Upper lobe of left lung (tissue), 6 donors: ENCODE measurements around the gene SORL1. TPM values are rescaled to one million over a fixed set of nuclear protein-coding genes. Genes with fewer than 3 reads are reported as not detected.

Source experiments
- ATAC-seq, 2 donors: fragments of 200-7000 bp; cut with Tn5 transposase; one replicate each; pipeline ENCODE4 v1.9.1; 2022; ENCODE audit warnings: mild to moderate bottlenecking in 2 of 2, moderate library complexity in 2 of 2; ENCODE audit not compliant: low FRiP score in 2 of 2
- DNase-seq, 2 donors: peaks; one replicate each; pipeline ENCODE4 v3.0.0-alpha.2; 2019 to 2020
- H3K27ac ChIP-seq, 4 donors: fragments of 200-600 bp; sonication (generic); one replicate each; pipeline ENCODE4 v1.5.1; 2016 to 2019
- H3K27me3 ChIP-seq, 4 donors: fragments of 200-600 bp; sonication (generic); one replicate each; pipeline ENCODE4 v1.5.1; 2017 to 2019
- H3K36me3 ChIP-seq, 4 donors: fragments of 200-600 bp; sonication (generic); one replicate each; pipeline ENCODE4 v1.5.1; 2016 to 2019
- H3K4me1 ChIP-seq, 4 donors: fragments of 200-600 bp; sonication (generic); one replicate each; pipeline ENCODE4 v1.5.1; 2018 to 2019
- H3K4me3 ChIP-seq, 4 donors: fragments of 200-600 bp; sonication (generic); one replicate each; pipeline ENCODE4 v1.5.1; 2017 to 2019; ENCODE audit warnings: mild to moderate bottlenecking in 2 of 4, moderate library complexity in 1 of 4
- H3K9me3 ChIP-seq, 4 donors: fragments of 200-600 bp; sonication (generic); one replicate each; pipeline ENCODE4 v1.5.1; 2018 to 2019
- CTCF ChIP-seq, 6 experiments: fragments of 450-650 bp in 4 of 6; fragments of 200-600 bp in 2 of 6; sonication (generic) in 2 of 6; IDR thresholded peaks; one replicate each; pipeline ENCODE4 v1.5.1; 2016 to 2019; ENCODE audit warnings: antibody characterized with exemption in 6 of 6
- EP300 ChIP-seq, 4 donors: sonication (generic); formaldehyde crosslinking; IDR thresholded peaks; one replicate each; pipeline ENCODE4 v1.5.1; 2017; ENCODE audit warnings: antibody characterized with exemption in 4 of 4, control low read depth in 2 of 4
- POLR2A ChIP-seq, 4 donors: fragments of 450-650 bp; IDR thresholded peaks; one replicate each; pipeline ENCODE4 v1.5.1; 2016 to 2017; ENCODE audit warnings: antibody characterized with exemption in 4 of 4, mild to moderate bottlenecking in 2 of 4
- POLR2AphosphoS5 ChIP-seq, 2 donors: sonication (generic); formaldehyde crosslinking; IDR thresholded peaks; one replicate each; pipeline ENCODE4 v1.5.1; 2017; ENCODE audit warnings: antibody characterized with exemption in 2 of 2
- WGBS, 2 donors: methylation state at CpG; one replicate each; pipeline ENCODE4 v1.1.5; 2017 to 2018; 5-methylcytosine and 5-hydroxymethylcytosine counted together
- total RNA-seq, 6 donors: library from RNA; depleted of rRNA in 4 of 6; stranded (reverse); fragments of >200 nt in 4 of 6; gene quantifications; one replicate each; pipeline versions ENCODE4 v1.1.0 to v1.2.1, GENCODE V29; 2016 to 2021
- donor health status: DM: no; HTN: no; CAD: no; lungs with moderate emphysema.
- donor health status: DM: no; HTN: yes; CAD: no; lungs with severe emphysema.

The SORL1 gene
- total RNA-seq, 6 donors from 2014 or later, result 33.3 to 85.9 (median 67.2) TPM

- DNase-seq, result no peak
- no peak for ATAC-seq
- WGBS, 2 donors, result 81 to 92% methylated on average over 4 of the region's 4 CpGs
- TF ChIP-seq POLR2A (IDR thresholded peaks at IDR 0.05), result no peak
- no peak for TF ChIP-seq POLR2AphosphoS5 (IDR thresholded peaks at IDR 0.05)
- TF ChIP-seq CTCF (IDR thresholded peaks at IDR 0.05), result no peak
- TF ChIP-seq EP300 (IDR thresholded peaks at IDR 0.05), result no peak
- Histone ChIP-seq H3K27ac (no peak overlapping the region), H3K9me3 (peaks cover 0 to 4% (median 0%) of the 10 kb centered on the region in 4 donors), H3K4me3 (no peak overlapping the region), H3K27me3 (no peaks in the 10 kb centered on the region), H3K36me3 (peaks cover 0 to 7% (median 3%) of the 10 kb centered on the region in 4 donors), H3K4me1 (peaks cover 0 to 13% (median 5%) of the 10 kb centered on the region in 4 donors)
These were observed 69.3 kb downstream of the SORL1 start for GRCh38 chr11:121521145-121522042.

GRCh38 chr11:121522043-121522941 is 70.2 kb downstream of the SORL1 start:
- no peak for ATAC-seq

DNA sequence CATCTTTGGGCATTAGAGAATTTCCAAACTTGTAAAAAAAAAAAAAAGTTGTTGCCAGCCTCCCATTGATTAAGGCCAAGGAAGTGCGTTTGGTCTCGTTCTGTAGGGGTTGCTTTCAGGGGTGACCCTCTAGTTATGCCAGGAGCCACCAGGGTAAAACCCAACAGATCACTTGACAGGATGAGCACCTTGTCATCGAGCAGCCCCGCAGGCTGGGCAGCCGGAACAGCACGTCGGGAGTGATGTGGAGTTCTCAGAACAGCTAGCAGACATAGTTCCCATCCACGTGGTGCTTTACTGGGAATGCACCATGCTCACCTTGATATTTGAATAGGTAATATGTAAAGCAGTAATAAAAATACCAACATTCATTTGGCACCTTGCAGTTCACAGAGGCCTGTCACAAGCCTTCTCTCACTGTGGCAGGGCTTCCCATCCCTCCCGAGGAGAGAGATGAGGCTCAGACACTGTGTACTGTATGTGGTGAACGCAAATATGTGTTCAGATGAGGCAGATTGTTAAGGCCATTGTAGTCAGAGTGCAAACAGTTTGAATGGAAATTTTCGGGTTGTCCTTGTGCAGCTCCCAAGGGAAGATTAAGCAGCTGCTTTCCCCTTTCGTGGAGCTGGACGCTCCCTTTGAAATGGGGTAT is 71.6 kb downstream of the SORL1 start:
- Histone ChIP-seq H3K36me3 (peaks cover 0 to 7% (median 3%) of the 10 kb centered on the region in 4 donors), H3K27me3 (no peaks in the 10 kb centered on the region), H3K4me3 (no peak overlapping the region), H3K4me1 (peaks cover 0 to 13% (median 5%) of the 10 kb centered on the region in 4 donors), H3K27ac (no peak overlapping the region), H3K9me3 (peaks cover 0 to 4% (median 0%) of the 10 kb centered on the region in 4 donors)
- DNase-seq (peak in 1 of 2 donors; percentile 32), ATAC-seq (no peak)
- 81 to 85% methylated on average over 13 of the region's 13 CpGs for WGBS, 2 donors
- TF ChIP-seq EP300 (IDR thresholded peaks at IDR 0.05), result no peak
- no peak for TF ChIP-seq POLR2A (IDR thresholded peaks at IDR 0.05)
- TF ChIP-seq CTCF (IDR thresholded peaks at IDR 0.05), result no peak
- TF ChIP-seq POLR2AphosphoS5 (IDR thresholded peaks at IDR 0.05), result no peak

More at GRCh38 chr11:121522043-121522941, 70.2 kb downstream of the SORL1 start:
- no peak overlapping the region for H3K4me3 ChIP-seq
- H3K4me1 ChIP-seq, result peaks cover 0 to 13% (median 5%) of the 10 kb centered on the region in 4 donors
- no peak for TF ChIP-seq POLR2A (IDR thresholded peaks at IDR 0.05)
- no peak for TF ChIP-seq EP300 (IDR thresholded peaks at IDR 0.05)
- TF ChIP-seq POLR2AphosphoS5 (IDR thresholded peaks at IDR 0.05), result no peak
- no peak for TF ChIP-seq CTCF (IDR thresholded peaks at IDR 0.05)
- peaks cover 0 to 7% (median 3%) of the 10 kb centered on the region in 4 donors for H3K36me3 ChIP-seq
- peaks cover 0 to 4% (median 0%) of the 10 kb centered on the region in 4 donors for H3K9me3 ChIP-seq
- DNase-seq, result no peak
- no peak overlapping the region for H3K27ac ChIP-seq
- no peaks in the 10 kb centered on the region for H3K27me3 ChIP-seq
- WGBS, 2 donors, result 89 to 93% methylated on average over 11 of the region's 11 CpGs

- no peak for DNase-seq
- Histone ChIP-seq H3K27ac (no peak overlapping the region), H3K27me3 (no peaks in the 10 kb centered on the region), H3K9me3 (peaks cover 0 to 4% (median 0%) of the 10 kb centered on the region in 4 donors), H3K36me3 (peaks cover 0 to 7% (median 3%) of the 10 kb centered on the region in 4 donors), H3K4me1 (peaks cover 0 to 13% (median 5%) of the 10 kb centered on the region in 4 donors), H3K4me3 (no peak overlapping the region)
- TF ChIP-seq POLR2AphosphoS5 (IDR thresholded peaks at IDR 0.05), result no peak
- TF ChIP-seq EP300 (IDR thresholded peaks at IDR 0.05), result no peak
- no peak for TF ChIP-seq CTCF (IDR thresholded peaks at IDR 0.05)
- TF ChIP-seq POLR2A (IDR thresholded peaks at IDR 0.05), result no peak
- no peak for ATAC-seq
- 69 to 86% methylated on average over 2 to 4 of the region's 4 CpGs for WGBS, 2 donors
These were observed 72.1 kb downstream of the SORL1 start for GRCh38 chr11:121524233-121524631.
